AG10803 (cell line): ENCODE results near the gene BTBD9.
A peak's percentile ranks its signal among the peaks of the same experiment; 100 is the strongest.

Source experiments
- DNase-seq: peaks from one replicate; pipeline ENCODE4 v3.0.0; 2010; ENCODE audit warnings: low read depth
- H3K4me3 ChIP-seq: 2 replicates; pipeline ENCODE4 v1.5.1; 2011; ENCODE audit warnings: mild to moderate bottlenecking, low read length, control low read depth
- CTCF ChIP-seq: conservative IDR thresholded peaks from 2 replicates; pipeline ENCODE4 v1.5.1; 2011; ENCODE audit warnings: mild to moderate bottlenecking, low read length, control low read depth, inconsistent platforms

The BTBD9 gene

DNA sequence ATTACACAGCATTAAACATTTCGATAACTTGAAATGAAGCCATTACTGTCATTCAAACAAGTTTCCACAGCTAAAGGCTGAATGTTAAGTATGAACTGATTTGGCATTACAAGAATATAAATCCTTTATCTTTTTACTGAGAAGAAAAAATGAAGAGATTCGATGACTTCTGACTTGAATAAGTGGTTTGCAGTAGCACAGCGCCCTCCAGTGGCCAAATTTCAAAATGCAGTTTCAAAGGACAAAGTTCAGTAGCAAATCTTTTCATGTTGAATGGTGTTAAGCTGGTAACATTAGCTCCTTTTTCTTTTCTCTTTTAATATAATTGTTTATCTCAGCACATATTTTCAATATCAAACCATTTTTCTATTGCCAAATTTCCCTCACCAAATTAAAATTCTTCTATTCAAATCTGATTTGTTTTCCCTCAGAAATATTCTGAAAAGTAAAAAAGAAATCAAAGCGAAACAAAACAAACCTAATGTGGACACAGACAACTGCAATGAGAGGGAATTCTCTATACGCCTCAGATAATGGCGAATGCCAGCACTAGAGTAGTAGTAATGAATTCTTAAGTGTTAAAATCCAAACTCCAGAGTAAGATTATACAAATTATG lies 145.7 kb downstream of the BTBD9 start:
- DNase-seq: peak; percentile 72
- H3K4me3 ChIP-seq: no peak overlapping the region
- TF ChIP-seq CTCF: peak; percentile 86

DNA sequence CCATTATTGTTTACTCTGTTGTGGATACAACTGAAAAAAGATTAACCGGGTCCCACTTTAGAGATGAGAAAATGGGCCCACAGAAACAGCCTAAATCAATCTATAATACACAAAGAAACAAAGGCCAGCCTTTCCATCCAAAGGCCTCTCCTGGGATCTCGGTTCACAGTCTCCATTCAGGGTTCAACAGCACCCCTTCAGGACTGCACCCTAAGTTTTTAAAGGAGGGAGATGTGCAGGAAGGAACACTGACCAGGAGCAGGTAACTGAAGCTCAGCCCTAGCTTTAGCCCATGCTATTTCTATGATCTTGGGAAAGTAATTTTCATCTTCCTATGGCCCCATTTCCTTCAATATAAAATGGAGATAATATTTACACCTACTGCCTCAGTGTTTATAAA lies 147.7 kb downstream of the BTBD9 start:
- no peak overlapping the region for H3K4me3 ChIP-seq
- no peak for DNase-seq
- TF ChIP-seq CTCF: no peak

- DNase-seq: peak; percentile 87
- peak; percentile 20; the same call in 1 of the 2 replicates for TF ChIP-seq CTCF
- H3K4me3 ChIP-seq: no peak overlapping the region
These were observed 149.8 kb downstream of the BTBD9 start for GRCh38 chr6:38489951-38490350.

GRCh38 chr6:38487423-38487822 lies 152.3 kb downstream of the BTBD9 start:
- H3K4me3 ChIP-seq: no peak overlapping the region
- no peak for DNase-seq
- TF ChIP-seq CTCF: no peak

GRCh38 chr6:38485488-38485887 lies 154.2 kb downstream of the BTBD9 start:
- DNase-seq: no peak
- no peak for TF ChIP-seq CTCF
- no peak overlapping the region for H3K4me3 ChIP-seq

DNA sequence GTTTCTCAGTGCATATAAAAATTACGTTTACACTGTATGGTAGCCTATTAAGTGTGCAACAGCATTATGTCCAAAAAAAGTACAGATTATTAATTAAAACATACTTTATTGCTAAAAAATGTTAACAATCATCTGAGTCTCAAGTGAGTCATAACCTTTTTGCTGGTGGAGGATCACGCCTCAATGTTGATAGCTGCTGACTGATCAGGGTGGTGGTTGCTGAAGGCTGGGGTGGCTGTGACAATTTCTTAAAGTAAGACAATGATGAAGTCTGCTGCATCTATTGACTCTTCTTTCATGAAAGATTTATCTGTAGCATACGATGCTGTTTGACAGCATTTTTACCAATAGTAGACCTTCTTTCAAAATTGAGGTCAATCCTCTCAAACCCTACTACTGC lies 155.1 kb downstream of the BTBD9 start:
- H3K4me3 ChIP-seq: no peak overlapping the region
- no peak for TF ChIP-seq CTCF
- no peak for DNase-seq

GRCh38 chr6:38483526-38483925 lies 156.2 kb downstream of the BTBD9 start:
- no peak for DNase-seq
- no peak for TF ChIP-seq CTCF
- no peak overlapping the region for H3K4me3 ChIP-seq
